ENCODE measurements around the gene CEACAM5.

GRCh38 chr19:41753159-41753558 lies 44.7 kb downstream of the CEACAM5 start:
- TF ChIP-seq CTCF (conservative IDR thresholded peaks at IDR 0.05; ENCODE audit: low read depth, low read length) (peak; percentile 51), POLR2A (IDR thresholded peaks at IDR 0.05; ENCODE audit: low read depth, low read length) (no peak), FOS (IDR thresholded peaks at IDR 0.05; ENCODE audit: low read depth, low read length) (no peak), BHLHE40 (IDR thresholded peaks at IDR 0.05; ENCODE audit: low read depth, low read length) (no peak)

Measured in IMR-90 (cell line).